ENCODE measurements around the gene NFATC2.
A peak's percentile ranks its signal among the peaks of the same experiment; 100 is the strongest.

NFATC2 gene

DNA sequence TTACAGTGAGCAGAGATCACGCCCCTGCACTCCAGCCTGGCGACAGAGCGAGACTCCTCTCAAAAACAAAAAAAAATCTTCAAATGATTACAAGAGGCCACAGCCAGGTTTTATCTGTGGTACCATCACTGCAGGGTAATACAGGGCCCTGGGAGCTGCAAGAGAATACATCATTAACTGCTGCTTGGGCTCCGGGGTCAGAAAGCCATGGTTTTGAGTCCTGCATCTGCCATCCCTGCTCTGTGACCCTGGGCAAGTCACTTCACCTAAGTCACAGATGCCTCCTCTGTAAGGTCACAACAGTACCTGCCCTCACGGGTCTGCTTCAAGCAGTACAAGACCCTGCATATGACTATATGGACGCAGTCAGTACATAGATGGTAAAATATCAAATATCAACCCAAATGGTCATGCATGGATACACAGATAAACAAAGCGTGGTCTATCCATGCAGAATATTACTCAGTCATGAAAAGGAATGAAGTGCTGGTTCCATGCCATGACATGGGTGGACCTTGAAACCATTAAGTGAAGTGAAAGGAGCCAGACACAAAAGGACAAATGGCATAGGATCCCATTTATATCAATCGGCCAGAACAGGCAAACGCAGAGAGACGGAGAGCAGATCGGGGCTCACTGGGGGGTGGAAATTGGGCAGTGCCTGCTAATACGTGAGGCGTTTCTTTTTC lies 83.6 kb downstream of the NFATC2 start:
- H3K9ac ChIP-seq (ENCODE audit: low read length): no peak overlapping the region
- H2AFZ ChIP-seq (ENCODE audit: low read depth, low read length, severe bottlenecking): no peak overlapping the region
- TF ChIP-seq CTCF (IDR thresholded peaks at IDR 0.05; ENCODE audit: insufficient read depth, low read length, poor library complexity, severe bottlenecking): no peak
- no peak for TF ChIP-seq EZH2phosphoT487 (conservative IDR thresholded peaks at IDR 0.05; ENCODE audit: low read length)
- no peaks in the 10 kb centered on the region for H4K20me1 ChIP-seq (ENCODE audit: low read depth, low read length)
- peaks cover 10% of the 10 kb centered on the region; the same call in 1 of the 2 replicates for H3K36me3 ChIP-seq (ENCODE audit: low read length)
- H3K27me3 ChIP-seq (ENCODE audit: low read length): no peaks in the 10 kb centered on the region
- H3K4me2 ChIP-seq (ENCODE audit: low read depth, low read length, poor library complexity, severe bottlenecking): no peak overlapping the region
- H3K4me3 ChIP-seq (ENCODE audit: insufficient read depth, low read length, poor library complexity, severe bottlenecking): no peak overlapping the region
- peaks cover 14% of the 10 kb centered on the region; the same call in 1 of the 2 replicates for H3F3A ChIP-seq (ENCODE audit: insufficient read depth)
- H3K9me3 ChIP-seq (ENCODE audit: insufficient read depth, low read length): no peaks in the 10 kb centered on the region
- H3K79me2 ChIP-seq (ENCODE audit: insufficient read depth, low read length): no peaks in the 10 kb centered on the region
- no peaks in the 10 kb centered on the region for H3K9me2 ChIP-seq (replicated peaks; ENCODE audit: insufficient read depth, low read length)
- no peak overlapping the region for H3K27ac ChIP-seq (ENCODE audit: low read depth, low read length)

GRCh38 chr20:51457533-51457932 lies 85.0 kb downstream of the NFATC2 start:
- Histone ChIP-seq H3K79me2 (ENCODE audit: insufficient read depth, low read length) (no peaks in the 10 kb centered on the region), H3K27ac (ENCODE audit: low read depth, low read length) (peak overlapping the region; percentile 58), H3K36me3 (ENCODE audit: low read length) (peaks cover 17% of the 10 kb centered on the region), H3K9me2 (replicated peaks; ENCODE audit: insufficient read depth, low read length) (no peaks in the 10 kb centered on the region), H3K4me2 (ENCODE audit: low read depth, low read length, poor library complexity, severe bottlenecking) (peak overlapping the region; percentile 21), H3K9me3 (ENCODE audit: insufficient read depth, low read length) (no peaks in the 10 kb centered on the region), H3F3A (ENCODE audit: insufficient read depth) (peaks cover 14% of the 10 kb centered on the region; the same call in 1 of the 2 replicates), H2AFZ (ENCODE audit: low read depth, low read length, severe bottlenecking) (no peak overlapping the region), H4K20me1 (ENCODE audit: low read depth, low read length) (no peaks in the 10 kb centered on the region), H3K4me3 (ENCODE audit: insufficient read depth, low read length, poor library complexity, severe bottlenecking) (no peak overlapping the region), H3K27me3 (ENCODE audit: low read length) (no peaks in the 10 kb centered on the region), H3K9ac (ENCODE audit: low read length) (no peak overlapping the region)
- TF ChIP-seq CTCF (IDR thresholded peaks at IDR 0.05; ENCODE audit: insufficient read depth, low read length, poor library complexity, severe bottlenecking) (no peak), EZH2phosphoT487 (conservative IDR thresholded peaks at IDR 0.05; ENCODE audit: low read length) (no peak)

DNA sequence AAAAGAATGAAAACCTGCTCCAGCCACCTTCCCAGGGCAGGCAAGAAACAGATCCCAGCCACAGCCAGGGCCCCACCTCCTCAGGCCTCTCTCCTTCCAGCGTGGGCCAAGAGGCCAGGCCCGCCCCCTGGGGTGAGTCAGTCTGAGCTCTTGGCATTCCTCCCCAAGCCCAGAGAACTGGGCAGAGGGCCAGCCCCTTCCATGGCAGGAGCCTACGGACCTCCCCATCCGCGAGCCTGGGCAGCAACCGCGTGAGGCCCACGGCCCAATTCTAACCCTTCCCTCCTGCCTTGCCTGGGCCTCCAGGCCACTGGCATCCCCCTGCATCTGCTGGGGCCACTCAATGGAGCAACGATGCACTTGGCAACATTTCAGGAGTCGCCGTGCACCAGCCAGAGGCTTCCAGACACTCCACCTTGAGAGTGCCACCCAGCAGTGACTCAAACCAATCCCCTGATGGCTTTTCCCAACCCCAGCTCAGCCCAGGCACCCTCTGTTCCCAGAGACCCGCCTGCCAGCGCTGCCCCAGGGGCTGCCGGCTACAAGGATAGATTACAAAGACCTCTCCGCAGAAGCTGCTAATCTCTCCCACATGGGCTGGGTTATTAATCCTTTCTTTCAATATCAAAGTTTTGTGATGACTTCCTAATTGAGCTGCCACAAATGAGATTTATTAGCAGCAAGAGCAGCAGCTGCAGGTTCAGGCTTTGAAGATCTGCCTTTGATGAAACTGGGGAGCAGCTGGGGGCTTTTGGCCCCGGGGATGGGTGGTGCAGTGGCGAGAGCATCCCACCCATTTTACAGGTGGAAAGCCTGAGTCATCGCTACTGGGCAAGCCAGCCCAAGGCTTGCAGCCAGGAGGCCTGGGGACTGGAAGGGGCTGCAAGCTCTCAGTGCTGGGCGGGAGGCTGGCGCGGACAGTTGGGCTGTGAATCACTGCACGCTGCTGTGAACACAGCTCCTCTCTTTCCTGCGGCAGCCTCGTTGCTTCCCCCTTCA lies 85.7 kb downstream of the NFATC2 start:
- no peak for TF ChIP-seq CTCF (IDR thresholded peaks at IDR 0.05; ENCODE audit: insufficient read depth, low read length, poor library complexity, severe bottlenecking)
- no peak for TF ChIP-seq EZH2phosphoT487 (conservative IDR thresholded peaks at IDR 0.05; ENCODE audit: low read length)
- H4K20me1 ChIP-seq (ENCODE audit: low read depth, low read length): no peaks in the 10 kb centered on the region
- no peaks in the 10 kb centered on the region for H3K9me2 ChIP-seq (replicated peaks; ENCODE audit: insufficient read depth, low read length)
- H3K4me3 ChIP-seq (ENCODE audit: insufficient read depth, low read length, poor library complexity, severe bottlenecking): no peak overlapping the region
- no peaks in the 10 kb centered on the region for H3K27me3 ChIP-seq (ENCODE audit: low read length)
- no peak overlapping the region for H3K4me2 ChIP-seq (ENCODE audit: low read depth, low read length, poor library complexity, severe bottlenecking)
- H3K9me3 ChIP-seq (ENCODE audit: insufficient read depth, low read length): no peaks in the 10 kb centered on the region
- no peaks in the 10 kb centered on the region for H3K79me2 ChIP-seq (ENCODE audit: insufficient read depth, low read length)
- H2AFZ ChIP-seq (ENCODE audit: low read depth, low read length, severe bottlenecking): no peak overlapping the region
- H3F3A ChIP-seq (ENCODE audit: insufficient read depth): peaks cover 14% of the 10 kb centered on the region; the same call in 1 of the 2 replicates
- peaks cover 17% of the 10 kb centered on the region for H3K36me3 ChIP-seq (ENCODE audit: low read length)
- peak overlapping the region; percentile 58 for H3K27ac ChIP-seq (ENCODE audit: low read depth, low read length)
- H3K9ac ChIP-seq (ENCODE audit: low read length): no peak overlapping the region

All from SU-DHL-6 (cell line).